Measurements from ENCODE around the gene SEMA3B.
"Not testable (repeated sequence)": the region's sequence is repeated elsewhere in the genome, so short reads cannot be mapped to it uniquely, and the experiment has no call there.

SEMA3B gene

GRCh38 chr3:50258979-50259378 lies 10.0 kb upstream of the SEMA3B start:
- DNase-seq (ENCODE audit: low spot score): no peak

- no peak for DNase-seq (ENCODE audit: low spot score)
Measured at GRCh38 chr3:50259432-50260026, 9.4 kb upstream of the SEMA3B start.

- DNase-seq (ENCODE audit: low spot score): peak; percentile 89
Measured at GRCh38 chr3:50260027-50260941, 8.7 kb upstream of the SEMA3B start.

- DNase-seq (ENCODE audit: low spot score): no peak
Measured at GRCh38 chr3:50260942-50261441, 8.0 kb upstream of the SEMA3B start.

- DNase-seq (ENCODE audit: low spot score): no peak
Measured at GRCh38 chr3:50261505-50261904, 7.4 kb upstream of the SEMA3B start.

- not testable (repeated sequence) for DNase-seq (ENCODE audit: low spot score)
Measured at GRCh38 chr3:50262200-50262599, 6.7 kb upstream of the SEMA3B start.

GRCh38 chr3:50262778-50263177 lies 6.2 kb upstream of the SEMA3B start:
- no peak for DNase-seq (ENCODE audit: low spot score)

GRCh38 chr3:50263478-50264382 lies 5.2 kb upstream of the SEMA3B start:
- DNase-seq (ENCODE audit: low spot score): no peak

GRCh38 chr3:50264383-50264963 lies 4.5 kb upstream of the SEMA3B start:
- peak; percentile 98 for DNase-seq (ENCODE audit: low spot score)

- DNase-seq (ENCODE audit: low spot score): peak; percentile 96
Measured at GRCh38 chr3:50264964-50265485, 3.9 kb upstream of the SEMA3B start.

GRCh38 chr3:50265571-50265970 lies 3.4 kb upstream of the SEMA3B start:
- DNase-seq (ENCODE audit: low spot score): no peak

- DNase-seq (ENCODE audit: low spot score): no peak
Measured at GRCh38 chr3:50266017-50266416, 2.9 kb upstream of the SEMA3B start.

- DNase-seq (ENCODE audit: low spot score): no peak
Measured at GRCh38 chr3:50266836-50267235, 2.1 kb upstream of the SEMA3B start.

- DNase-seq (ENCODE audit: low spot score): no peak
Measured at GRCh38 chr3:50267280-50267913, 1.6 kb upstream of the SEMA3B start.

GRCh38 chr3:50268276-50268675 lies 671 bp upstream of the SEMA3B start:
- DNase-seq (ENCODE audit: low spot score): no peak

- no peak for DNase-seq (ENCODE audit: low spot score)
Measured at GRCh38 chr3:50269460-50269859, 513 bp downstream of the SEMA3B start.

- DNase-seq (ENCODE audit: low spot score): no peak
Measured at GRCh38 chr3:50269977-50270413, 1.0 kb downstream of the SEMA3B start.

- no peak for DNase-seq (ENCODE audit: low spot score)
Measured at GRCh38 chr3:50270422-50271224, 1.7 kb downstream of the SEMA3B start.

- DNase-seq (ENCODE audit: low spot score): no peak
Measured at GRCh38 chr3:50271314-50271936, 2.5 kb downstream of the SEMA3B start.

GRCh38 chr3:50272538-50272910 lies 3.6 kb downstream of the SEMA3B start:
- DNase-seq (ENCODE audit: low spot score): not testable (repeated sequence)

Data from SW480 (cell line).